ENCODE data around the gene SIK3.

Gene SIK3

DNA sequence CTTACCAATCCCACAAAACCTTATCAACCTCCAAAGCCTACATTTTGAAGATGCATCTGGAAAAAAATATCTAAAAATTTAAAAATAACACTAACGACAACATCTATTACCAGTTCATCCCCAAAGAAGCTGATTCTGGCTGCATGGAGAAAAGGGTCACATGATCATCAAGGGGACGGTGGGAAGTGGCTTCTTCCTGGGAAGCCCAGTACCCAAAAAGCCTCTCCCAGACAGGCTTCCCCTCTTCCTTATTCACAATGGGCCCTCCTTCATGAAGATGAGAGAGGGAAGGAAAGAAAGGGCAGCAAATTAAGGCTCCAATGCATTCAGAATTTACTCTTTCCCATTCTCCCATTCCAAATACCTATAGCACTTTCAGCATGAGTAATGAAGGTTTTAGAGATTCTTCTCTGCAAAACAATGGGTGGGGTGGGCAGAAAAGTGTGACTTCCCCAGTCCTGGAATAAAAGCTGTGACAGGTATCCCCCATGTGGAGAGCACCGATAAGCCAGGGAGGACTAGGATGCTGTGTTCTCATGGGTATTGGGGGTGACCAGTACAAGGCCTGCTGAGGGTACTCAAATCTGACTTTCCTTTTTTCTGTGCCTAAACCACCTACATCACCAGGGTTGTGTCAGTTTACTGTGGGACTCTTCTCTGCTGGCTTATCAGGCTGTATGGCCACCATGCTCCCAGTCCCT, 88.2 kb downstream of the SIK3 start:
- DNase-seq (ENCODE audit: low read depth) = no peak

DNA sequence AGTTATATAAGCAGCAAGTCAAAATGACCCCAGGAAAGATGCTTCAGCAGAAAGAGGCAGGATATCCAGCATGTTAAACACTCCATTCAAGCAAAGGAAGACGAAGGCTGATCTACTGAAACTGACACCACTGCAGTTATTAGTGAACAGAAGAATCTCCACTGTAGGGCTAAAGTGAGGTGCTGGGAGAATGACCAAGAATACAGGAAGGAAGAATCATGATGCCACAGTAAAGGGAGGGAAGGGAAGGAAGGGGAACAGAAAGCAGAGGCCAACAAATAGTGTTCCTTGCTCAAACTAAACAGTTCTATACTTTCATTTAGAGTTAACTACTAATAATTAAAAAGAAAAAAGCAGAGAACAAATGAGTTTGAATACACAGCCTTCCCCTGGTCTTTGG, 92.5 kb downstream of the SIK3 start:
- no peak for DNase-seq (ENCODE audit: low read depth)

DNA sequence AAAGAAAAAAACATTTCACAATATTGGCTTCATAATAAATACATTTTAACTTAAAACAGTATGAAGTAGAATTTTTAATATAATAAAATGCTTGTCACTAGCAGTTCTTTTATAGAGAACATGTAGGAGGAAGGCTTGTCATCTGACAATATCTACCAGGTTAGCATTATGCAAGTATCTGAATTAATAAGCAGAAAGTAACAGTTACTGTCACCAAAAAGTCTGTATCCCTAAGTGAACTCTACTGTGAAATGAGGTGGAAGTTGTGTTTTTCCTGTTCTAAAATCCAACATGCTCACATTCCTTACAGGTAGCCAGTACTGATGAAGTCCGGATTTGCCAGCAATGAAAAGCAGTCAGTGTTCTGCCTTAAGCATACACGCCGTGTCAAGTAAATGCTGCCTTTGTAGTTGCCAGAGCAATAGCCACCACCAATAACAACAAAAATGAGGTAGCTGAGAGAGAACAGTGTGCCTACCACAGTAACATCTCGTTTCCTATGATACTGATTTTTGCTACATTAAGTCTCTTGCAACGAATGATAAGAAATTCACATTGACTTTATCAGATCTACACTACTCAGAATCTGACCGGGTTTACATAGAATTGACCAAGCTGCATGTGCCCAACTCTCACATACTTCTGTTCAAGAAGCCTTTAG, 95.5 kb downstream of the SIK3 start:
- DNase-seq (ENCODE audit: low read depth) = no peak

DNA sequence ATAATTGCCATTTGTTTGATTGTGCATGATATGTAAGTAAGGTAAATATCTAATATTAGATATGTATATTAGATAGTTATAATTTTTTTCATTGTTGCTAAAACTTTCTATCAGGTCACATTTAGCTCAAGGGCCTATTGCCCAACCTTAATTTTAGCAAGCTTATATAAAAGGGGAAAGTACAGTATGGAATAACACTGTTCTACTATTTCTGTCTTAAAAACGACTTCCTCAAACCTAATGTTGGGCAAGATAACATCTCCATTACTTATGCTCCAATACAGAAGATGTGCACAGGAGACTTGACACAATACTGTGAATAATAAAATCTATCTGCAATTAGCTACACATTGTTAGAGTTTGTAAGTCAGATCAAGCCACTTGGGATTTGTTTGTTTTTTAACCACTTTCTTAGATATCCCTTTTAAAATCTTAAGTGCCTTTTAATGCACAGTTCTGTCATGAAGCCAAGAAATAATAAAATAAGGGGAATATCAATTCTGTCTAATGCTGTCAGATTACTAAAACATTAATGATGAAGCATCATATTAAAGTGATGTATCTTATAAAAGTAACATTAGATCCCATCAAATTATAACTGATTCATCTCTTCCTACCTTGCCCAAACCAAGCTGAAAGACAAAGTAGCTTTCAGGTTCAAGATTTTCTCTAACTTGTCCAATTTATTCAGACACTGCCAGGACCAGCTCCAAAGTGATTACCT, 98.1 kb downstream of the SIK3 start:
- DNase-seq (ENCODE audit: low read depth) = no peak

DNA sequence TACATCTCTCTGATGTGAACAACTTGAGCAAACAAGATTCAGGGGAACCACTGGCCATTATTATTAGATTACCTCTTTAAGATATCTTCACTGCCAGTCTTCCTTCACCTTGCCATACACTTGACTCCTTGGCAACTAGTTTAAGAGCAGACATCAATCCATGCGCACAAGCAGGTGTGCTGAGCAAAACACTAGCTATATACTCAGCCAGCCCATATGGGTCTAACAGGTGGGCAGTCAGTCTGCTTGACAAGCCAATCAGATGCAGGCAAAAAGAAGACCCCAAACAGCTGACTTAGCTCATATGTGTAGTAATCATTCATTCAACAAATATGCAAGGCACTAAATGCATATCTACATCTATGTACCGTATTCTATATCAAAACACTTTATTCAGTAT, 101.2 kb downstream of the SIK3 start:
- DNase-seq (ENCODE audit: low read depth) = no peak

DNA sequence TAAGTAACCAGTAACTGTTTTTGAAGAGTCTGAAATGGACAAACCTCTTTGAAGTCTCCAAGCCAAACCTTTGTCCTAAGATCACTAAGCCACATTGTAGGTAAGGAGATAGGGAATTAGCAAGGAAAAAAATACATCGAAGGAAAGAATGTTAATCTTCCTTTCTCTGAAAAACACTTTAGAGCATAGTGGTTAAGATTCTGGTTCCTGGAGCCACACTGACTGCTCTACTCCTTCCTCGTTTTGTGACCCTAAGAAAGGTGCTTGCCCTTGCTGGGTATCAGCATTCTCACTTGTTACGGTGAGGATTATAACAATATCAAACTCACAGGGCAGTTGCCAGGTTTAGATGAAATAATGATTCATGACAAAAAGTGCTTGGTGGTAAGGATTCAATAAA, 104.0 kb downstream of the SIK3 start:
- DNase-seq (ENCODE audit: low read depth) = no peak

DNA sequence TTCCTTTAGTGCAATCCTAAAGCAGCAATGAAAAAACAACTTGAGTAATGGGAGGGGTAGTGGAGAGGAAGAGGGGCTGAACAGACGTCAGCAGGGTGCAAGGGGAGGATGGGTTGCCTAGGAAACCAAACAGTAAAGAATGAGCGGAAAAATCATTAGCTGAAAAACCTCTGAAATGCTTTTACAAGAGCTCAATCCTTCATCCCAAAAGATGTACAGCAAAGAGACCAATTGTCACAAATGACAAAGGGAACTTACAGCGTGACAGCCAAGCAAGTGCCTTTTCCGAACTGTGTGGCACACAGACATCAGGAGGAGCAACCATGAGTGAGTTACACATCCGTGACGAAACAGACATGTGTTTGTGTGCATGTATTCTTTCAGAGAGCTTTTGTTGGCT, 104.6 kb downstream of the SIK3 start:
- peak; percentile 13 for DNase-seq (ENCODE audit: low read depth)

DNA sequence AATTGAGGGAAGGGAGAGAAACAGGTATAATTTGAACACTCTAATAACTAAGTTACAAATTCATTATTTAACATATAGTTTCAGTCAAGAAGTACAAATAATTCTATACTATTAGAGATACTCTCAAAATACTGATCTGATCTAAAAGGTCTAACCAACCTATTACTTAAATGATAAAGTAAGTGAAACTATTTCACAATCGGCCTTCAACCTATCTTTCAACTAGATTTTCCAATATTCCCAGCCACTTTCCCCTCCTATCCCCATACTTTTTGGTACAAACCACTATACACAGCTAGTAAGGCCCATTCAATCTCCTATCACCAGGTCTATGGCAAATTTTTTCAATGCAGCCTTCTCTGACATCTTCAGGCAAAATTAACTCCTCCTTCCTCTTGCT, 106.7 kb downstream of the SIK3 start:
- DNase-seq (ENCODE audit: low read depth) = no peak

DNA sequence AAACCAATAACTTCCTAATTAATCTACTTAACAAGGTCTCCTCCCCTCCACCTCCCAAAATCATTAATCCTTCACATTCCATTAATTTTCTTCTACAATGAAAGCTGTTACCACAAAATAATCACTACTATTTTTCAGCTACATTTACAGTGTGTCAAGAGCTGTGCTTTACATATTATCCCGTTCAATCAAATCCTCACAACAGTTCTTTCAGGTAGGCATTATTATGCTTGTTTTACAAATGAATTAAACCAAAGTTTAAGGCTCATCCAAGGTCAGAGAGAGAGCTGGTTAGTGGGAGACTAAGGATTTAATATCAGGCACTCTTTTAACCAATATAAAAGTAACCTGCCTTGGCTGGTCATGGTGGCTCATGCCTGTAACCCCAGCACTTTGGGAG, 107.4 kb downstream of the SIK3 start:
- DNase-seq (ENCODE audit: low read depth) = no peak

DNA sequence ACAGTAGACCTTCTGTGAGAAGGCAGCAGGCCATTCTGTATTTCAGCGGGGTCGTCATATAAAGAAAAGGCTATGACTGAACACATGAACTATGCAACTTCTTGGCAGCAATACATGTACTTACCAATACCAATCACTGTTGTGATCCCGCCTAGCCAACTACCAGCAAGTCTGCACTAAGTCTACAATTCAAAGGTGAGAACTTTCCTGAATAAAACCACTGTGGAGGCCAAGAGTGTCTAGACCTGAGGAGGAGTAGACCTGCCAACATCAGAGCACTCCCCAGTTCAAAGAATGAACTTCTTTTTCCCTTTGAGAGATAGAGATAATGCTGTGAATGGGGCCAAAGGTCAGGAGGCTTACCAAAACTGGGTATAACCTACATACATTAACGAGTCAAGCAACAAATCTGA, 108.2 kb downstream of the SIK3 start:
- peak; percentile 80 for DNase-seq (ENCODE audit: low read depth)

DNA sequence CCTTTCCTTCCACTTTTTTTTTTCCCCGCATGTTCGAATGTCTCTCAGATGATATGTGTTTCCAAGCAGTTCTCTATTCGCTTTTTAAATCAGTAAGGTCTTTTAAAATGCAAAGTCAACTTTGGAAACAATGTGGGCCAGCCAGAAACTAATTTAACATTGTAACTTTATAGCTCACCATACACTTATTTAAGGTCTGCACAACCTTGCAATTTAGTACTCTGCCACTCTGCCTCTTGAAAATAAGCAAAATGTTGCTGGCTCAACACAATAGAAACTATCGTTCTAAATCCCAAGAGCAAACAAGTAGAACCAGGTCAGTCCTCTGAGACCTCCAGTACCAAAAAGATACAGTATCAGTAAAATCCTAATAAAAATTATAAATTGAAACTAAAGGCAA, 109.0 kb downstream of the SIK3 start:
- DNase-seq (ENCODE audit: low read depth) = no peak

DNA sequence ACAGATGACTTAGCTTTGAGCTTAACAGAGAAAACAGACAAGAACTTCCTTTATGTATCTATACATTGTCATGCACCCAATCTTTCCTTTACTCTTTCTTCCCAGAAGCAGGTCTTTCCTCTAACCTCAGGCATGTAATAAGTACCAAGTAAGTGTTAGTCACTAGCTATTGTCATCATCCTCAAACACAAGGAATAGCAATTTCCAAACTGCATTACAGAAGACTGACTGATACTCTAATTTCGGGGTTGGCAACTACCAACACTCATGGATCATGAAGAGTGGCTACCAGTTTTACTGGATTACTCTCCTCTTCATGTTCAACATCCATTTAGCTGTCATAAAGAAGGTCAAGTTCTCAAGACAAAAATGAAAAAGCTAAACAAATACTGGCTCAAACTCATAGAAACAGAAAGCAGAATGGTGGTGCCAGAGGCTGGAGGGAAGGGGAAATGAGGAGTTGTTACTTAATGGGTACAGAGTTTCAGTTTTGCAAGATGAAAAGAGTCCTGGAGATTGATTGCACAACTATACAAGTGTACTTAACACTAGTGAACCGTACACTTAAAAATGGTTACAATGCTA, 111.6 kb downstream of the SIK3 start:
- peak; percentile 39 for DNase-seq (ENCODE audit: low read depth)

DNA sequence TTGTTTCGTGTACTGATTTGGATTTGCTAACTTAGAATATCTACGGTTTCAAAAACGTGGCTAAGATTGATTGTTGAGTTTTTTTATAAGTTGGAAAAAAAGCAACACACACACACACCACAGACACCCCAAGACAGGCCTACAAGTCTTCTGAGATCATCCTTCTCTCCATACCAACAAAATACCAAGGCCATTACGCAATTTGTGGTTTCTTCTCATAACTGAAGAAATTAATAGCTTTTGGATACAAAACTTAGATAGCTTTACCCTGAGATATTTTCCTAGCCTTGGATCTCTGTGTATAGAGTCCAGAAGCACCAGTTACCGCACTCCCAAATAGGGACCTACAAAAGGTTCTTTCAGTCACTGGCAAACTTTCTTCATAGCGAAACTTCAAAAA, 113.6 kb downstream of the SIK3 start:
- DNase-seq (ENCODE audit: low read depth) = peak; percentile 86

DNA sequence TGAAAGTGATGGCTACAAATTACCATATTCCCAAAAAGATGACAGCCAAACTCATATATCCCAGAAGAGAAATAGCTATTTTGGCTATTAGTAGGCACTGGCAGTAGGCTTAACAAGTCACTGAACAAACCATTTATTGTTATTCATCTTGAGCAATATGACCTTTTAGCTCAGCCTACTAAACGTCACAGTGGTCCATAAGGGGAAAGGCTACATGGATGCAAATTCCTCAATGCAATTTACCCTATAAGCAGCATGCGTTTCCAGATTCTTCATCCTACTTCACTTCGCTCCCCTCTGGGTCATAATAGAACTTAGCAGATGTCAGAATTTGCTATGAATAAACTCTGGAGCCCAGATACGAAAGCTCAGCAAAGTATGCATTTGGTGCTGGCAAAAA, 114.0 kb downstream of the SIK3 start:
- DNase-seq (ENCODE audit: low read depth) = no peak

DNA sequence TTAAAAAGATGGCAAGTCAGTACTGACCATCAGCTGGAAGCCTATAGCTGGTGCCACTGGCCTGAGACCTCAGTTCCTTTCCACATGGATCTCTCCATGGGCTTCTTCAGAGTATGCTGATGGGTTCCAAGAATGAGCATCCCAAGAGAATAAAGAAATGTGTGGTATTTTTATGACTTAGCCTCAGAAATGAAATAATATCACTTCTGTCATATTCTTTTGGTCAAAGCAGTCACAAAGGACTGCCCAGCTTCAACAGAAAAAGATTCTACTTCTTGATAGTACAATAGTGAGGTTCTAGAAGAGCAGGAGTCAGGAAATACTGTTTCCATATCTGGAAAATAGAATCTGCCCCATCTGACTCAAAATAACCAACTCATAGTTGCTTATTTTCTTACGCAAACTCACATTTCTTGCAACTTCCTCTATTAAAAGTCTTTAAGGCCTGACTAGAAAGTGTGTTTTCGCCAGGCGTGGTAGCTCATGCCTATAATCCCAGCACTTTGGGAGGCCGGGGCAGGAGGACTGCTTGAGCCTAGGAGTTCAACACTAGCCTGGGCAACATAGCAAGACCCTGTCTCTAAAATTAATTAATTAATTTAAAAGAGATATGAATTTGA, 116.9 kb downstream of the SIK3 start:
- no peak for DNase-seq (ENCODE audit: low read depth)

DNA sequence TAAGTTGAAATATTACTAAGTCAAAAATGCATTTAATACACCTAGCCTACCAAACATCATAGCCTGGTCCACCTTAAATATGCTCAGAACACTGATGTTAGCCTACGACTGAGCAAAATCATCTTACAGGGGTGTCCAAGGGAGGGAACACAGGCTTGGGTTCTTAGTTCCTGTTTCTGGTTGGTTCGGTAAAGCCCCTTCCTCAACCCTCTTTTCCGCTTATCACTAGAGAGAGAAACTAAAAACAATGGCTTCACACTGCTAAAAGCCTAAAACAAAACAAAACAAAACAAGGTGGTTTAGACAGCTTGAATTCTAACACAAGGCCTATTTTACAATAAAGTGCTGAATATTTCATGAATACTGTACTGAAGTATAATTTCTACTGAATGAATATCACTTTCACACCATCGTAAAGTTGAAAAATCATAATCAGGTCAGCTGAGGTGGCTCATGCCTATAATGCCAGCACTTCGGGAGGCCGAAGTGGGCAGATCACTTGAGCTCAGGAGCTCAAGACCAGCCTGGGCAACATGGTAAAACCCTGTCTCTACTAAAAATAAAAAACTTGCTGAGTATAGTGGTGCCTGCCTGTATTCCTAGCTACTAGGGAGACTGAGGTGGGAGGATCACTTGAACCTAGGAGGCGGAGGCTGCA, 118.0 kb downstream of the SIK3 start:
- DNase-seq (ENCODE audit: low read depth) = no peak

DNA sequence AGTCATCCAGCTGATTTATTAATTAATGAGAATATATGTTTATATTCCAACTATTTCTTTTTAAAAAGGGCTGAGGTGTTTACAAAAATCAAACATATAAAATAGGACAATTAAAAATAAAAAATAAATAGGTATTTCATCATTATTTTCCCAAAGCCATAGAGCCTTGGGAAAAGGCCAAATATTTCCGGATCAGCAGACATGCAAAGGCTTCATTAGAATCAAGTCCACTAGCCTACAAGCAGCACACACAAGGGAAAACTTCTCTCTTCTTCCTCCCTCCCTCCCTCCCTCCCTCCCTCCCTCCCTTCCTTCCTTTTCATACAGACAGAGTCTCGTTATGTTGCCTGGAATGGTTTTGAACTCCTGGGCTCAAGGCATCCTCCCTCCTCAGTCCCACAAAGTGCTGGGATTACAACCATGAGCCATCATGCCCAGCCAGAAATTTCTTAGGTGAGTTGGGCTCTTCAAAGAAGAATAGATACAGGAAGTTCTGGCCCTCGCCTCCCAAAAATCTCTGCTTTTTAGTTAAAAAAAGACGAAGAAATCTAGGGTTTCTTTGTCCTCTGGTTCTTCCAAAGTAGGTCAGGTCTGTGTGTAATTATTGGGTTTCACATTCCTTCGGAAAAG, 121.2 kb downstream of the SIK3 start:
- DNase-seq (ENCODE audit: low read depth) = no peak

DNA sequence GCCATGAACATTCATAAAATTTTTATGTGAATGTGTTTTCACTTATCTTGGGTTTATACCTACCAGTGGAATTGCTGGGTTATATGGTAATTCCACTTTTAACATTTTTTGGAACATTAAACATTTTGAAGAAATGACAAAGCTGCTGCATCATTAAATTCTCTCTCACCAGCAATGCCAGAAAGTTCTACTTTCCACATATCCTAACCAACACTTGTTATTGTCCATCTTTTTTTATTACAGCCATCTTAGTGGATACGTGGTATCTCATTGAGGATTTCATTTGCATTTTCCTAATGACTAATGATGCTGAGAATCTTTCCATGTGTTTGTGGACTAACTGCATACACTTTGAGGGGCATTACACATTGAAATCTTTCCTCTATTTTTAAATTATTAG, 122.6 kb downstream of the SIK3 start:
- no peak for DNase-seq (ENCODE audit: low read depth)

DNA sequence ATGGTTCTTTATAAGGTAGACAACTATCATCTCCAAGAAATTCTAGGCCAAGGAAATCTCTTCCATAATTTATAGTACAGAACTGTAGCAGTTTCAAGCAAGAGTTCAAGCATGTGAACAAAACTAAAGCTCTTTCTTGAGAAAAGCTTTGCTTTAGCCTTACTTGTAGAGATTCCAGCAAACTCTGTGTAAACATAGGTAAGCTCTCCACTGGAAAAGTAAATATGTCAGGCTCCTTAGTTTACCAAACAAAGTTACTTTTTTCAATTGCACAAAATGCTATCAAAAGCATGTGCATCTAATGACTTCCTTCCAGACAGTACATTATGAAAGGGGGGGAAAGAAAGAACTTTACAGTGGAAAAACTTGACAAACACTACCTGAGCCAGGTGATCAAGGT, 125.0 kb downstream of the SIK3 start:
- no peak for DNase-seq (ENCODE audit: low read depth)

DNA sequence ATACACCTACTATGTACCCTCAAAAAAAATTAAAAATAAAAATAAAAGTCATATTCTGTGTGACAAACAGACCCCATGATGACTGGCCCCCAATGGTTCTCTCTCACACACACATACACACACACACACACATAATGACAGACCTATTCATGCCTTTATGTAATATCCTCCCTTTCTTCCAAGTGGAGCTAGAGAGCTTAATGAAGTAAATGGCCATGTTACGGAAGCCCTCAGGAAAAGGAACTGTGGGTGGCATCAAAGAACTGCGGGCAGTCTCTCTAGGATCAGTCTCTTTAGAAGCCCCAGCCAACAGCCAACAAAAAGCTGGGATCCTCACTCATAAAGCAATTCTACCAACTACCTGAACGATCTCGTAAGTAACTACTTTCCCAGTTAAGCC, 125.5 kb downstream of the SIK3 start:
- no peak for DNase-seq (ENCODE audit: low read depth)

DNA sequence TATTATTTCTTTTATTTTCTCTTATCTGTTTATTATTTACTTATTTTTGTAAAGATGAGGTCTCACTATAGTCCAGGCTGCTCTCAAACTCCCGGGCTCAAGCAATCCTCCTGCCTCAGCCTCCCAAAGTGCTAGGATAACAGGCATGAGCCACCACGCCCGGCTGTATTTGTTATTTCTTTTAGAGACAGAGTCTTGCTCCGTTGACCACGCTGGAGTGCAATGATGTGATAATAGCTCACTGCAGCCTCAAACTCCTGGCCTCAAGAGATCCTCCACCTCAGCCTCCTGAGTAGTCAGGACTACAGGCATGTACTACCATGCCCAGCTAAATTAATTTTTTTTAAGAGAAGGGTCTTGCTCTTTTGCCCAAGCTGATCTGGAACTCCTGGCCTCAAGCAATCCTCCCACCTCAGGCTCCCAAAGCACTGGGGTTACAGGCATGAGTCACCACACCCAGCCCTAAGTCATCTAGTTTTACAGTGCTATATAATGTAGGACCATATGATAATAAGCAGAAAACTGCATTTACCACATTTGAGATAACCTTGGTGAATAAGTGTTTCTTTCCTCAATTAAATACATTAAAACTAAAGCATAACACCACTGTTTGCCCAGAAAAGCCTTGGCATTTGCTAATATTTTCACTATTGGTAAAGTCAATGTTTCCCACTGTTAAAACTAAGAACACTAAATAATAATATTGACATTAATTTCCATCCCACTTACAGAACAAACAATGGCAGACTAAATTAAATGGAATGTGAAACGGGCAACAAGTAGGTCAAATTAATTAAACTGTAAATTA, 127.5 kb downstream of the SIK3 start:
- no peak for DNase-seq (ENCODE audit: low read depth)

Measured in fibroblast of the conjunctiva (primary cell).